ENCODE results near the gene TBC1D22A.

DNA sequence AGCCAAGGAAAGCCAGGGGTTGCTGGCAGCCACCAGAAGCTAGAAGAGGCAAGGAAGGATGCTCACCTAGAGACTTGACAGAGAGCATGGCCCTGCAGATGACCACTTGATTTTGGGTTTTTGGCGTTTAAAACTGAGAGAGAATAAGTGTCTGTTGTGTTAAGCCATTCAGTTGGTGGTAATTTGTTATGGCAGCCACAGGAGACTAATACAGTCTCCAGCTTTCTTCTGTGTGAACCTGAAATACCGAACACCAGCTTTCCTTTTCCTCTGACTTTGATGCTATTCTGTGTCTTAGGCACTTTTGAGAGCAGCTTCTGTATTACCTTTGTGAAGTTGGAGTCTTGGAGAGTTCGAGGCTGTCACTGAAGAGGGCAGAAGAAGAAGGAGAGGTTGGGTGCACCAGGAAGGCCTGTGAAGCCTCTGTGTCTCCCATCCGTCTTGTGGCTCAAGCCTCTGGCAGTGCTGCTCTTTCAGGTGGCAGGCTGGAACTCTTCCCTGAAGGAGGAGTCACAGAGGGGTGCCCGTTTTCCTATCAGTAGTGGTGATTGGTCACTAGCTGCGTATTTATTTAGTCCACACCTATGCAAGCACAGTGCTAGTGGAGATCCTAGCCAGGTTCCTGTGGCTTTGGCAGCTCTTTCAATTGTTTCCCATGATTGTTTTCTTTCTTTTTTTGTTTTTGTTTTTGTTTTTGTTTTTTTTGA lies 2.5 kb downstream of the TBC1D22A start:
- TF ChIP-seq, protein P1, sequence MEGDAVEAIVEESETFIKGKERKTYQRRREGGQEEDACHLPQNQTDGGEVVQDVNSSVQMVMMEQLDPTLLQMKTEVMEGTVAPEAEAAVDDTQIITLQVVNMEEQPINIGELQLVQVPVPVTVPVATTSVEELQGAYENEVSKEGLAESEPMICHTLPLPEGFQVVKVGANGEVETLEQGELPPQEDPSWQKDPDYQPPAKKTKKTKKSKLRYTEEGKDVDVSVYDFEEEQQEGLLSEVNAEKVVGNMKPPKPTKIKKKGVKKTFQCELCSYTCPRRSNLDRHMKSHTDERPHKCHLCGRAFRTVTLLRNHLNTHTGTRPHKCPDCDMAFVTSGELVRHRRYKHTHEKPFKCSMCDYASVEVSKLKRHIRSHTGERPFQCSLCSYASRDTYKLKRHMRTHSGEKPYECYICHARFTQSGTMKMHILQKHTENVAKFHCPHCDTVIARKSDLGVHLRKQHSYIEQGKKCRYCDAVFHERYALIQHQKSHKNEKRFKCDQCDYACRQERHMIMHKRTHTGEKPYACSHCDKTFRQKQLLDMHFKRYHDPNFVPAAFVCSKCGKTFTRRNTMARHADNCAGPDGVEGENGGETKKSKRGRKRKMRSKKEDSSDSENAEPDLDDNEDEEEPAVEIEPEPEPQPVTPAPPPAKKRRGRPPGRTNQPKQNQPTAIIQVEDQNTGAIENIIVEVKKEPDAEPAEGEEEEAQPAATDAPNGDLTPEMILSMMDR (IDR thresholded peaks at IDR 0.05), result no peak
- no peak for TF ChIP-seq POLR2A (IDR thresholded peaks at IDR 0.05)
